GM21529 (cell line): ENCODE data around the gene AHSG.
"Not testable (repeated sequence)": the region's sequence is repeated elsewhere in the genome, so short reads cannot be mapped to it uniquely, and the experiment has no call there.

Experiments used
- ATAC-seq: cut with Tn5 transposase; IDR thresholded peaks from one replicate; pipeline ENCODE4 v1.9.1; 2021; ENCODE audit not compliant: unreplicated experiment

The AHSG gene, protein sequence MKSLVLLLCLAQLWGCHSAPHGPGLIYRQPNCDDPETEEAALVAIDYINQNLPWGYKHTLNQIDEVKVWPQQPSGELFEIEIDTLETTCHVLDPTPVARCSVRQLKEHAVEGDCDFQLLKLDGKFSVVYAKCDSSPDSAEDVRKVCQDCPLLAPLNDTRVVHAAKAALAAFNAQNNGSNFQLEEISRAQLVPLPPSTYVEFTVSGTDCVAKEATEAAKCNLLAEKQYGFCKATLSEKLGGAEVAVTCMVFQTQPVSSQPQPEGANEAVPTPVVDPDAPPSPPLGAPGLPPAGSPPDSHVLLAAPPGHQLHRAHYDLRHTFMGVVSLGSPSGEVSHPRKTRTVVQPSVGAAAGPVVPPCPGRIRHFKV

GRCh38 chr3:186612721-186613636, at the start of gene AHSG:
Gene AHSG, plus strand, starts transcription at chr3:186613060. Its CDS starts 82 bp downstream, at chr3:186613142.
- no peak for ATAC-seq

DNA sequence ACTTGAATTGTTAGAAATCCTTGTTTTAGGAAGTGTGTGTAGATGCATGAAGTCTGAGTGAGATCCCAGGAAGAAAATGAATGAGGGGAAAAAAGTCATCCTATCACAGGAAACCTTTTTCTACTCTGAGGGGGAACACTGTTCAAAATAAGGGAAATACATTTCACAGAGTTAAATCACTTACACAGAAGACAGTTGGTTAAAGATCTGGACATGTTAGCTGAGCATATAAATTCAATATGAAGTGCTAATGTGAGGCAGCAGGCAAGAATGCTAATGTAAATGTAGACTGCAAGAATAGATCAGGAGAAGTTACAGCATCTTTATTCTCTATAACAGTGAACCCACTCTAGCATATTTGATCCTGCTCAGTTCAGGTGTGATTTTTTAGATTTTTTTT, 48.3 kb upstream of the AHSG start:
- no peak for ATAC-seq

- ATAC-seq, result peak; percentile 1
Measured at GRCh38 chr3:186566772-186567071, 46.1 kb upstream of the AHSG start.

DNA sequence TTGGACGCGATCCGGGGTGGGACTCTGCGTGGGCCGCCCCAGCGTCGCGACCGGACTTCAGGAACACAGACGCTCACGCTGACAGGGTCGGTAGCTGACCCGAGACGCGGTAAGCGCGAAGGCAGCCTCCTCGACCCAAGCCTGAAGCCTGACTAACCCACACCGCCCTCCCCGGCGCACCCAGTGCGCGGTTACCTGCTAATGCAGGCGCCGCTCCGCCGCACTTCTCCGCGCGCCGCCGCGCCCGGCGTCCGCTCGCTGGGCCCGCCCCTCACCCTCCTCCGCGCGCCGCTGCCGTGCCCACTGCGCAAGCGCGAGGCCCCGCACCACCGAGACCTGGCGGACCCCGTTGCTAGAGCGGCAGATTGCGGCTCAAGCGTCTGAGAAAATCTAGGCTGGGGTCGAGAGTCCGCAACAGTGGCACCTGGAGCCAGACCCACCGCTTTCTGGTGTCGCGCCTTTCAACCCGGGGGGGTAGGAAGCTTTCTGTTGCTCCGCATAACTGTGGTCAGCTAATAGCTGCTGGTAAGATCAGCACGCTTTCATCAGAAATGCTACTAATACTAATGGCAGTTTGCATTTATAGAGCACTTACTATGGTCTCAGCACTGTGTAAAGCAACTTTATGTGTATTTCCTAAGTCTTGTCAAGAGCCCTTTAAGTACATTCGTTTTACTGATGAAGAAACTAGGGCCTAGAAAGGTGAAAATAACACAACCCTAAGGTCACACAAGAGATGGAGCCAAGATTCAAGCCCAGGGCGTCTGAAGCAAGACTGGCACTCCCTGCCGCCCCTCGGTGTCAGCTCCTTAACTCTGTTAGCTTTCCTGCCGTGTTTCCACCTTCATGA, 45.6 kb upstream of the AHSG start, which contains the start of gene TBCCD1:
TBCCD1 (minus strand) TSS at position 268 of the 850 bp plus-strand sequence. CDS start 3,010 bp downstream, outside the sequence.
- peak; percentile 45 for ATAC-seq

- not testable (repeated sequence) for ATAC-seq
Measured at GRCh38 chr3:186569361-186569760, 43.5 kb upstream of the AHSG start.

- no peak for ATAC-seq
Measured at GRCh38 chr3:186569779-186570095, 43.1 kb upstream of the AHSG start.

DNA sequence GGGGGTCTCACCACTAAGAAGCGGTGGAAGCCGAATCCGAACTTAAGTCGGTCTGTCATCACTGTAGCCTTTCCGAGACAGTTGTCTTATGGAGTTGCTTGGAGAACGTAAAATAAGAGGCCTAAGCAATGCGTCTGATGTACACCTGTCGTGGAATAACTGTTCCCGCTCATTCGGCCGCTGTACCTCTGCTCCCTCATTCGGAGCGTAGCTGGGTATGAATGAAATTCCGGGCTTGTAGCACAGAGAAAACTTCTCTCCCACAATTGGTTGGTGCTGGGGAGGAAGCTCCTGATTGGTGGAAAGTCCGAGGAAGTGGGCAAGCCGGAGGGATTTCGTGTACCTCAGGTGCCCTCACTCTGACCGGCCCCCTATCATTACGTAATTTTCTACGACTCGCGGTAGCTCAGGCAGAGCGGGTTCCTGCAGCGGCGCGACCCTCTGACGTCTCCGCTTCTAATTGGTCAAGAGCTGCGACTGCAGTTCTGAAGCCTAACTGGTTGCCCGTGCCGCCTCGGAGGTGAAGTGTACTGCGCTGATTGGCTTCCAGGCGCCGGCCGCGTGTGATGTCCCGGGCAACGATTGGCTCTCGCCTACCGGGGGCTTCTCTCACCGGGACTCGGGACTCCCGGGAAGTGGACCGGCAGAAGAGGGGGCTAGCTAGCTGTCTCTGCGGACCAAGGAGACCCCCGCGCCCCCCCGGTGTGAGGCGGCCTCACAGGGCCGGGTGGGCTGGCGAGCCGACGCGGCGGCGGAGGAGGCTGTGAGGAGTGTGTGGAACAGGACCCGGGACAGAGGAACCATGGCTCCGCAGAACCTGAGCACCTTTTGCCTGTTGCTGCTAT, 42.5 kb upstream of the AHSG start, which contains the start of gene DNAJB11:
DNAJB11 (plus strand) TSS at position 625 of the 845 bp plus-strand sequence; CDS start at position 803, 178 bp downstream.
- ATAC-seq, result peak; percentile 91

- ATAC-seq, result no peak
Measured at GRCh38 chr3:186570941-186571643, 41.8 kb upstream of the AHSG start.

DNA sequence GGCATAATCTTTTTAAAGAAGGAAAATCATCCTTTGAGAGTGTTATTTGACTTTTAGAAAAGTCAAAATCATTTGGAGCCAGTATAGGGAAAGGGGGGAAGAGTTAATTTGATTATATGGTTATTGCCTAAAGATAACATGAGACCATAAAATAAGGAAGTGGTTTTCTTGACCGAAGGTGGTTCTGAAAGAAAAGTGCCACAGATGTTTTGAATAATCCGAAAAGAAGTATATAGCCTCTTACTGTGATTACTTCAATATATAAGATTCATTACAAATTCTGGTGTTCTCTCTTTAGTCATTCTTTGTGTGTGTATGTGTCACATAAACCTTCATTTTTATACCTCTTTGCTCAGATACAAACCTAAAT, 41.2 kb upstream of the AHSG start:
- no peak for ATAC-seq

DNA sequence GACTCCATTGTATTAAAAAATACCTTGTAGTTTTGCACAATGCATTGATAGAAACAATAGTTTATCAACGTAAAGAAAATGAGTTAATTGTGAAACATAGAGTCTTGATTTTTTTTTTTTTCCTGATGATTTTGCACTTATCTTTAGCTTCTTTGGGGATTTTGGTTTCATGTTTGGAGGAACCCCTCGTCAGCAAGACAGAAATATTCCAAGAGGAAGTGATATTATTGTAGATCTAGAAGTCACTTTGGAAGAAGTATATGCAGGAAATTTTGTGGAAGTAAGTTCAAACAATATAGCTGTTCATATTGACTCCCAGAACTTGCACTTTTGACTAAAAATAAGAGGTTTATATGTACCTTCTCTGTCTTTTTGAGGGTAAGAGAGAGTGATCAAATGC, 35.3 kb upstream of the AHSG start:
- ATAC-seq, result no peak

GRCh38 chr3:186580785-186581184, 32.1 kb upstream of the AHSG start:
- no peak for ATAC-seq

GRCh38 chr3:186582541-186582940, 30.3 kb upstream of the AHSG start:
- no peak for ATAC-seq

GRCh38 chr3:186583831-186584230, 29.0 kb upstream of the AHSG start:
- ATAC-seq, result no peak

GRCh38 chr3:186586245-186586644, 26.6 kb upstream of the AHSG start:
- not testable (repeated sequence) for ATAC-seq

DNA sequence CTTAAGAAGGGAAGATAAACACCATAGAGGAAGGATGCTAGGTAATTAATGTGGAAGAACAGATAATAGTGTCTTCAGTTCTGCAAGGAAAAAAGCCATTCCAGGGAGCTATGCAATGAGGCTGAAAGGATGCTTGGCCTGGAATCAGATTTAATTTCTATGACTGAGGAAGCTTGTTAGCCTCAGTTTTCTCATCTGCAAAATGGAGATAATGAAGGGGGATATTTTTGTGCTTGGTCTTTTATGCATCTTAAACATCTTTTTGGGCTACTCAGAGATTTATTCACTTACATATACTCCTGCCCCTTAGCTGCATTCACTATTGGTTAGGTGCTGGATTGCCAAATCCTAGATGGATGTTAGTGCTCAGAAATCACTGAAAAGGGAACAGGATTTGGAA, 25.7 kb upstream of the AHSG start:
- ATAC-seq, result no peak

DNA sequence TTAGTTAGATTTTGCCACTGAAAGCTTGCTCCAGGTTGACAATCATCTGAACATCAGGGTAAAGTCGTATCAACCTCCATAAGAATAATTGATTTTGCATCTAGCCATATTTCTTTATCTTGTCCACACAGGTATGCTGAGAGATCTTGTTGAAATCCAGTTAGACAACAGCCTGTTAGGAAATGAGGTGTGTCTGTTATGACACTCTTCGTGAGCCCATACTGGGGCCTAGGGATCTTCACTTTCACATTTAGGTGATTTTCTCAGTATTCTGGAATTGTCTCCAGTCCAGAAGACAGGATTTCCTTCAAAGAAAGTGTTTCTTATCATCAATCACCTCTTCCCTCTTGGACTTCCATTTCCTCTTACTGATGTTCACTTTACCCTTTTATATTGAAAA, 24.2 kb upstream of the AHSG start:
- ATAC-seq, result no peak

GRCh38 chr3:186589121-186589520, 23.7 kb upstream of the AHSG start:
- no peak for ATAC-seq

GRCh38 chr3:186589856-186590579, 22.8 kb upstream of the AHSG start:
- no peak for ATAC-seq
